Measurements from ENCODE around the gene AFF1.

The AFF1 gene

GRCh38 chr4:87080462-87080861, 145.7 kb downstream of the AFF1 start:
- TF ChIP-seq SIN3A (IDR thresholded peaks at IDR 0.05; ENCODE audit: borderline replicate concordance, insufficient read depth, low read length) = no peak
- TF ChIP-seq FOXP2 (optimal IDR thresholded peaks at IDR 0.05; ENCODE audit: borderline replicate concordance, extremely low read depth, extremely low read length, insufficient read depth) = no peak
- no peak for TF ChIP-seq REST (IDR thresholded peaks at IDR 0.05; ENCODE audit: insufficient read depth in 1 of 2, low read depth in 2 of 2, low read length in 2 of 2)
- no peak for TF ChIP-seq POLR2AphosphoS5 (IDR thresholded peaks at IDR 0.05; ENCODE audit: low read depth, low read length)
- no peak for TF ChIP-seq TAF1 (IDR thresholded peaks at IDR 0.05; ENCODE audit: borderline replicate concordance, insufficient read depth, low read length)

GRCh38 chr4:87081826-87082225, 147.0 kb downstream of the AFF1 start:
- TF ChIP-seq SIN3A (IDR thresholded peaks at IDR 0.05; ENCODE audit: borderline replicate concordance, insufficient read depth, low read length) = no peak
- no peak for TF ChIP-seq REST (IDR thresholded peaks at IDR 0.05; ENCODE audit: insufficient read depth in 1 of 2, low read depth in 2 of 2, low read length in 2 of 2)
- no peak for TF ChIP-seq TAF1 (IDR thresholded peaks at IDR 0.05; ENCODE audit: borderline replicate concordance, insufficient read depth, low read length)
- no peak for TF ChIP-seq POLR2AphosphoS5 (IDR thresholded peaks at IDR 0.05; ENCODE audit: low read depth, low read length)
- no peak for TF ChIP-seq FOXP2 (optimal IDR thresholded peaks at IDR 0.05; ENCODE audit: borderline replicate concordance, extremely low read depth, extremely low read length, insufficient read depth)

GRCh38 chr4:87086143-87086805, 151.5 kb downstream of the AFF1 start:
- TF ChIP-seq SIN3A (IDR thresholded peaks at IDR 0.05; ENCODE audit: borderline replicate concordance, insufficient read depth, low read length) (no peak), TAF1 (IDR thresholded peaks at IDR 0.05; ENCODE audit: borderline replicate concordance, insufficient read depth, low read length) (no peak), REST (IDR thresholded peaks at IDR 0.05; ENCODE audit: insufficient read depth in 1 of 2, low read depth in 2 of 2, low read length in 2 of 2) (no peak), POLR2AphosphoS5 (IDR thresholded peaks at IDR 0.05; ENCODE audit: low read depth, low read length) (no peak), FOXP2 (optimal IDR thresholded peaks at IDR 0.05; ENCODE audit: borderline replicate concordance, extremely low read depth, extremely low read length, insufficient read depth) (no peak)

- TF ChIP-seq TAF1 (IDR thresholded peaks at IDR 0.05; ENCODE audit: borderline replicate concordance, insufficient read depth, low read length) (no peak), REST (IDR thresholded peaks at IDR 0.05; ENCODE audit: insufficient read depth in 1 of 2, low read depth in 2 of 2, low read length in 2 of 2) (no peak), FOXP2 (optimal IDR thresholded peaks at IDR 0.05; ENCODE audit: borderline replicate concordance, extremely low read depth, extremely low read length, insufficient read depth) (no peak), POLR2AphosphoS5 (IDR thresholded peaks at IDR 0.05; ENCODE audit: low read depth, low read length) (no peak), SIN3A (IDR thresholded peaks at IDR 0.05; ENCODE audit: borderline replicate concordance, insufficient read depth, low read length) (no peak)
Observed at GRCh38 chr4:87087015-87087414, 152.2 kb downstream of the AFF1 start.

Data from PFSK-1 (cell line).